GM12878 (cell line): Measurements from ENCODE around the gene CSHL1. TPM values are rescaled to one million over a fixed set of nuclear protein-coding genes. Genes with fewer than 3 reads are reported as not detected.

Experiments
- BACH1 ChIP-seq: fragments of 450-650 bp; IDR thresholded peaks from 2 replicates; pipeline ENCODE4 v1.6.1; 2017; ENCODE audit warnings: mild to moderate bottlenecking, borderline replicate concordance
- EGR1 ChIP-seq, 2 experiments: IDR thresholded peaks; 1 replicate in 1 of 2; 2 replicates in 1 of 2; pipeline ENCODE4 v1.6.1; 2011 to 2012; ENCODE audit warnings: low read depth in 2 of 2, low read length in 2 of 2, borderline replicate concordance in 1 of 2, mild to moderate bottlenecking in 1 of 2, moderate library complexity in 1 of 2
- FOS ChIP-seq: IDR thresholded peaks from 3 replicates; pipeline ENCODE4 v1.6.1; 2011; ENCODE audit warnings: borderline replicate concordance; ENCODE audit not compliant: insufficient read length; ENCODE audit errors: extremely low read depth
- HCFC1 ChIP-seq: fragments of 150-350 bp; IDR thresholded peaks from 2 replicates; pipeline ENCODE4 v1.6.1; 2014; ENCODE audit warnings: low read length
- MYC ChIP-seq: IDR thresholded peaks from 2 replicates; pipeline ENCODE4 v1.6.1; 2011; ENCODE audit warnings: mild to moderate bottlenecking, low read length, moderate library complexity, inconsistent platforms; ENCODE audit not compliant: insufficient read depth, insufficient replicate concordance, insufficient read length, severe bottlenecking
- PML ChIP-seq: IDR thresholded peaks from 2 replicates; pipeline ENCODE4 v1.6.1; 2012; ENCODE audit warnings: low read length, inconsistent platforms
- RAD21 ChIP-seq: IDR thresholded peaks from 2 replicates; pipeline ENCODE4 v1.6.1; 2011; ENCODE audit warnings: mild to moderate bottlenecking, low read depth, low read length, moderate library complexity; ENCODE audit not compliant: insufficient read depth
- SMAD1 ChIP-seq: fragments of 450-650 bp; IDR thresholded peaks from 2 replicates; pipeline ENCODE4 v1.6.1; 2018; ENCODE audit warnings: mild to moderate bottlenecking, low read depth; ENCODE audit not compliant: partially characterized antibody
- ZNF24 ChIP-seq: fragments of 450-650 bp; IDR thresholded peaks from 2 replicates; pipeline ENCODE4 v1.6.1; 2017; ENCODE audit warnings: antibody characterized with exemption, mild to moderate bottlenecking
- polyA plus RNA-seq, 11 experiments: library from polyadenylated mRNA; depleted of rRNA in 4 of 11; unstranded in 6 of 11; stranded (reverse) in 5 of 11; fragments of >200 nt; fragmentation: Nextera tagmentation in 4 of 11; fragmentation: Illumina TruSeq in 1 of 11; extraction: Ambion mirVana in 4 of 11; extraction: Trizol in 1 of 11; gene quantifications; 1 replicate in 1 of 11; 2 replicates in 10 of 11; pipeline versions ENCODE4 v1.2.1 to v1.2.3, GENCODE V29; 2011 to 2016; ENCODE audit warnings: inconsistent platforms in 2 of 11, missing spikeins in 2 of 11, low read depth in 1 of 11
- total RNA-seq, 4 experiments: library from RNA; depleted of rRNA in 3 of 4; stranded (reverse); fragments of >200 nt in 3 of 4; fragmentation: Illumina TruSeq in 1 of 4; extraction: Trizol in 1 of 4; gene quantifications; 2 replicates each; pipeline versions ENCODE4 v1.2.1 to v1.2.3, GENCODE V29; 2013 to 2021
- TF ChIP-seq, protein P1 (sequence below): fragments of 450-650 bp; IDR thresholded peaks from 2 replicates; pipeline ENCODE4 v1.6.1; 2016; ENCODE audit warnings: mild to moderate bottlenecking
- TF ChIP-seq, protein P2 (sequence below): fragments of 450-650 bp; IDR thresholded peaks from 2 replicates; pipeline ENCODE4 v1.6.1; 2017; ENCODE audit warnings: mild to moderate bottlenecking, moderate library complexity
- TF ChIP-seq, protein P3 (sequence below): fragments of 450-650 bp; IDR thresholded peaks from 2 replicates; pipeline ENCODE4 v1.6.1; 2018; ENCODE audit warnings: mild to moderate bottlenecking, low read depth, moderate library complexity; ENCODE audit not compliant: partially characterized antibody

The CSHL1 gene
- total and polyA plus RNA-seq, 10 of the 15 experiments (the other 5 are each of a cell fraction or from before 2014, with no cell fraction given) = not detected

DNA sequence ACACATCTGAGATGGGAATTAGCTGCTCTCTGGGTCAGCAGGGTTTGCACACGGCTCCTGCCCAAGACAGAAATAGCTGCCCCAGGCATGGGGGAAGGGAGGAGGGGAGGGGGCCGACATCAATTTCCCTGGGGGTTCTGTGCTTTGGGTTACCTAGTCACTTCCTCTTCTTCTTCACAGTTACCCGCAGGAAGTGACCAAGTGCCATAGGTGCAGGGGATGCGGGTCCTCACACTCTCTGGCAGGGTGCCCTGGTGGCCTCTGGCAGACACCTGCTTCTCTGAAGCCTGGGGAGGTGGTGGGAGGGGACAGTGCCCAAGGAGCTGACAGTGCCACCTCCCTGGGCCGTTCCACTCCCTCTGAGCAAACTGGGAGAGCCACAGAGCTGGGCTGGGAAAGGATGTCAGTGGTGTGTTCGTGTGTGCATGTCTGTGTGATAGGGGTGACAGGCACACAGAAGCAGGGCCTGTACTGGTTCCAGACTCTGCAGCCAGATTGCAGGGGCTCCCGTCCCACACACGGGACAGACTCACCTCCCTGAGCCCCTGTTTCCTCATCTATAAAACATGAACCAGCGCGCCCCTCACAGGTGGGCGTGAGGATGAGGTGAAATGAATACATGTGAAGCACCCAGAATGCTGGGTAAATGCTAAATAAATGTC, 43.5 kb upstream of the CSHL1 start (continued):
- TF ChIP-seq BACH1 = no peak
- TF ChIP-seq ZNF24 = no peak
- TF ChIP-seq FOS = no peak
- no peak for TF ChIP-seq MYC
- TF ChIP-seq, protein P1, sequence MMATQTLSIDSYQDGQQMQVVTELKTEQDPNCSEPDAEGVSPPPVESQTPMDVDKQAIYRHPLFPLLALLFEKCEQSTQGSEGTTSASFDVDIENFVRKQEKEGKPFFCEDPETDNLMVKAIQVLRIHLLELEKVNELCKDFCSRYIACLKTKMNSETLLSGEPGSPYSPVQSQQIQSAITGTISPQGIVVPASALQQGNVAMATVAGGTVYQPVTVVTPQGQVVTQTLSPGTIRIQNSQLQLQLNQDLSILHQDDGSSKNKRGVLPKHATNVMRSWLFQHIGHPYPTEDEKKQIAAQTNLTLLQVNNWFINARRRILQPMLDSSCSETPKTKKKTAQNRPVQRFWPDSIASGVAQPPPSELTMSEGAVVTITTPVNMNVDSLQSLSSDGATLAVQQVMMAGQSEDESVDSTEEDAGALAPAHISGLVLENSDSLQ = peak; percentile 38; the same call in 1 of the 2 replicates
- no peak for TF ChIP-seq SMAD1
- TF ChIP-seq, protein P2, sequence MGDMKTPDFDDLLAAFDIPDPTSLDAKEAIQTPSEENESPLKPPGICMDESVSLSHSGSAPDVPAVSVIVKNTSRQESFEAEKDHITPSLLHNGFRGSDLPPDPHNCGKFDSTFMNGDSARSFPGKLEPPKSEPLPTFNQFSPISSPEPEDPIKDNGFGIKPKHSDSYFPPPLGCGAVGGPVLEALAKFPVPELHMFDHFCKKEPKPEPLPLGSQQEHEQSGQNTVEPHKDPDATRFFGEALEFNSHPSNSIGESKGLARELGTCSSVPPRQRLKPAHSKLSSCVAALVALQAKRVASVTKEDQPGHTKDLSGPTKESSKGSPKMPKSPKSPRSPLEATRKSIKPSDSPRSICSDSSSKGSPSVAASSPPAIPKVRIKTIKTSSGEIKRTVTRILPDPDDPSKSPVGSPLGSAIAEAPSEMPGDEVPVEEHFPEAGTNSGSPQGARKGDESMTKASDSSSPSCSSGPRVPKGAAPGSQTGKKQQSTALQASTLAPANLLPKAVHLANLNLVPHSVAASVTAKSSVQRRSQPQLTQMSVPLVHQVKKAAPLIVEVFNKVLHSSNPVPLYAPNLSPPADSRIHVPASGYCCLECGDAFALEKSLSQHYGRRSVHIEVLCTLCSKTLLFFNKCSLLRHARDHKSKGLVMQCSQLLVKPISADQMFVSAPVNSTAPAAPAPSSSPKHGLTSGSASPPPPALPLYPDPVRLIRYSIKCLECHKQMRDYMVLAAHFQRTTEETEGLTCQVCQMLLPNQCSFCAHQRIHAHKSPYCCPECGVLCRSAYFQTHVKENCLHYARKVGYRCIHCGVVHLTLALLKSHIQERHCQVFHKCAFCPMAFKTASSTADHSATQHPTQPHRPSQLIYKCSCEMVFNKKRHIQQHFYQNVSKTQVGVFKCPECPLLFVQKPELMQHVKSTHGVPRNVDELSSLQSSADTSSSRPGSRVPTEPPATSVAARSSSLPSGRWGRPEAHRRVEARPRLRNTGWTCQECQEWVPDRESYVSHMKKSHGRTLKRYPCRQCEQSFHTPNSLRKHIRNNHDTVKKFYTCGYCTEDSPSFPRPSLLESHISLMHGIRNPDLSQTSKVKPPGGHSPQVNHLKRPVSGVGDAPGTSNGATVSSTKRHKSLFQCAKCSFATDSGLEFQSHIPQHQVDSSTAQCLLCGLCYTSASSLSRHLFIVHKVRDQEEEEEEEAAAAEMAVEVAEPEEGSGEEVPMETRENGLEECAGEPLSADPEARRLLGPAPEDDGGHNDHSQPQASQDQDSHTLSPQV = no peak
- TF ChIP-seq PML = no peak
- TF ChIP-seq EGR1 (IDR thresholded peaks at IDR 0.05; ENCODE audit: borderline replicate concordance in 1 of 2, low read depth in 2 of 2, low read length in 2 of 2) = no peak
- TF ChIP-seq, protein P3, sequence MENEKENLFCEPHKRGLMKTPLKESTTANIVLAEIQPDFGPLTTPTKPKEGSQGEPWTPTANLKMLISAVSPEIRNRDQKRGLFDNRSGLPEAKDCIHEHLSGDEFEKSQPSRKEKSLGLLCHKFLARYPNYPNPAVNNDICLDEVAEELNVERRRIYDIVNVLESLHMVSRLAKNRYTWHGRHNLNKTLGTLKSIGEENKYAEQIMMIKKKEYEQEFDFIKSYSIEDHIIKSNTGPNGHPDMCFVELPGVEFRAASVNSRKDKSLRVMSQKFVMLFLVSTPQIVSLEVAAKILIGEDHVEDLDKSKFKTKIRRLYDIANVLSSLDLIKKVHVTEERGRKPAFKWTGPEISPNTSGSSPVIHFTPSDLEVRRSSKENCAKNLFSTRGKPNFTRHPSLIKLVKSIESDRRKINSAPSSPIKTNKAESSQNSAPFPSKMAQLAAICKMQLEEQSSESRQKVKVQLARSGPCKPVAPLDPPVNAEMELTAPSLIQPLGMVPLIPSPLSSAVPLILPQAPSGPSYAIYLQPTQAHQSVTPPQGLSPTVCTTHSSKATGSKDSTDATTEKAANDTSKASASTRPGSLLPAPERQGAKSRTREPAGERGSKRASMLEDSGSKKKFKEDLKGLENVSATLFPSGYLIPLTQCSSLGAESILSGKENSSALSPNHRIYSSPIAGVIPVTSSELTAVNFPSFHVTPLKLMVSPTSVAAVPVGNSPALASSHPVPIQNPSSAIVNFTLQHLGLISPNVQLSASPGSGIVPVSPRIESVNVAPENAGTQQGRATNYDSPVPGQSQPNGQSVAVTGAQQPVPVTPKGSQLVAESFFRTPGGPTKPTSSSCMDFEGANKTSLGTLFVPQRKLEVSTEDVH = no peak
- no peak for TF ChIP-seq HCFC1
- TF ChIP-seq RAD21 = no peak
